NCI-H82 treated with DMSO at 0.1 percent for 48 hours (cell line): Measurements from ENCODE around the gene KPNA2.

Source experiments
- DNase-seq: peaks from one replicate; lab custom pipeline; 2025; ENCODE audit not compliant: unreplicated experiment; lab: John Stamatoyannopoulos, UW

KPNA2 gene

GRCh38 chr17:68095205-68095811 lies 59.8 kb downstream of the KPNA2 start:
- no peak for DNase-seq

- no peak for DNase-seq
These were observed 60.6 kb downstream of the KPNA2 start for GRCh38 chr17:68096111-68096510.
